Measurements from ENCODE around the gene ACTR1A. TPM values are rescaled to one million over a fixed set of nuclear protein-coding genes. Genes with fewer than 3 reads are reported as not detected.
A peak's percentile ranks its signal among the peaks of the same experiment; 100 is the strongest.

ACTR1A gene
- total RNA-seq, 2 experiments from 2014 or later, result 51.1 to 53.3 TPM

GRCh38 chr10:102479651-102480050, 22.9 kb downstream of the ACTR1A start:
- Mint-ChIP-seq H3K27ac (no peak overlapping the region), H3K27me3 (no peaks in the 10 kb centered on the region), H3K9me3 (ENCODE audit: low read depth) (no peaks in the 10 kb centered on the region), H3K4me3 (no peak overlapping the region), H3K36me3 (ENCODE audit: low read depth) (peaks cover 14% of the 10 kb centered on the region), H3K4me1 (peaks cover 16% of the 10 kb centered on the region)
- ATAC-seq (no peak), DNase-seq (no peak)
- POLR2A ChIA-PET, result interaction anchor here (0.6 to 1.3 kb wide), 3 partner anchors 25 to 1011 kb away, joined by 3 to 4 read pairs (median 3); no protein-coding TSS in a partner anchor
- CTCF ChIA-PET, result interaction anchor here (0.5 to 3.2 kb wide), 26 partner anchors 11 to 953 kb away, joined by 3 to 19 read pairs (median 4); partner anchors contain the start of genes C10orf95 and ELOVL3
- intact Hi-C loops (cut with DNase I, micrococcal nuclease), result loop anchor here (1.0 to 5.0 kb wide), 9 partner anchors 29 to 311 kb away; partner anchors contain the start of genes C10orf95 (in 1 of the 2) and FBXL15 (in 1 of the 2)

GRCh38 chr10:102476466-102477141, 25.9 kb downstream of the ACTR1A start:
- no peak overlapping the region for H3K4me3 Mint-ChIP-seq
- H3K27me3 Mint-ChIP-seq, result no peaks in the 10 kb centered on the region
- ATAC-seq (no peak), DNase-seq (peak; percentile 36)
- intact Hi-C loops (cut with DNase I, micrococcal nuclease), result loop anchor here in 1 of 2 experiments (5.0 kb wide), 1 partner anchor 54 kb away; the partner anchor contains the start of gene FBXL15
- CTCF ChIA-PET, result interaction anchor here (0.6 to 0.7 kb wide), 2 partner anchors 90 to 247 kb away, joined by 3 read pairs; no protein-coding TSS in a partner anchor
- POLR2A ChIA-PET, result interaction anchor here (0.7 kb wide), 1 partner anchor 301 kb away, joined by 3 read pairs; no protein-coding TSS in a partner anchor
- H3K9me3 Mint-ChIP-seq (ENCODE audit: low read depth), result no peaks in the 10 kb centered on the region
- peaks cover 11% of the 10 kb centered on the region for H3K36me3 Mint-ChIP-seq (ENCODE audit: low read depth)
- peaks cover 28% of the 10 kb centered on the region for H3K4me1 Mint-ChIP-seq
- peak overlapping the region; percentile 78 for H3K27ac Mint-ChIP-seq

GRCh38 chr10:102475451-102476040, 27.0 kb downstream of the ACTR1A start:
- Mint-ChIP-seq H3K27ac (peak overlapping the region; percentile 19), H3K9me3 (ENCODE audit: low read depth) (no peaks in the 10 kb centered on the region), H3K36me3 (ENCODE audit: low read depth) (peaks cover 11% of the 10 kb centered on the region), H3K27me3 (no peaks in the 10 kb centered on the region), H3K4me3 (no peak overlapping the region), H3K4me1 (peaks cover 28% of the 10 kb centered on the region)
- ChIA-PET POLR2A (no interaction called here), CTCF (interaction anchor here (0.5 to 1.9 kb wide), 2 partner anchors 306 to 1012 kb away, joined by 3 to 4 read pairs; no protein-coding TSS in a partner anchor)
- intact Hi-C loops (cut with DNase I, micrococcal nuclease), result loop anchor here in 1 of 2 experiments (5.0 kb wide), 1 partner anchor 53 kb away; the partner anchor contains the start of gene FBXL15
- no peak for ATAC-seq
- no peak for DNase-seq

DNA sequence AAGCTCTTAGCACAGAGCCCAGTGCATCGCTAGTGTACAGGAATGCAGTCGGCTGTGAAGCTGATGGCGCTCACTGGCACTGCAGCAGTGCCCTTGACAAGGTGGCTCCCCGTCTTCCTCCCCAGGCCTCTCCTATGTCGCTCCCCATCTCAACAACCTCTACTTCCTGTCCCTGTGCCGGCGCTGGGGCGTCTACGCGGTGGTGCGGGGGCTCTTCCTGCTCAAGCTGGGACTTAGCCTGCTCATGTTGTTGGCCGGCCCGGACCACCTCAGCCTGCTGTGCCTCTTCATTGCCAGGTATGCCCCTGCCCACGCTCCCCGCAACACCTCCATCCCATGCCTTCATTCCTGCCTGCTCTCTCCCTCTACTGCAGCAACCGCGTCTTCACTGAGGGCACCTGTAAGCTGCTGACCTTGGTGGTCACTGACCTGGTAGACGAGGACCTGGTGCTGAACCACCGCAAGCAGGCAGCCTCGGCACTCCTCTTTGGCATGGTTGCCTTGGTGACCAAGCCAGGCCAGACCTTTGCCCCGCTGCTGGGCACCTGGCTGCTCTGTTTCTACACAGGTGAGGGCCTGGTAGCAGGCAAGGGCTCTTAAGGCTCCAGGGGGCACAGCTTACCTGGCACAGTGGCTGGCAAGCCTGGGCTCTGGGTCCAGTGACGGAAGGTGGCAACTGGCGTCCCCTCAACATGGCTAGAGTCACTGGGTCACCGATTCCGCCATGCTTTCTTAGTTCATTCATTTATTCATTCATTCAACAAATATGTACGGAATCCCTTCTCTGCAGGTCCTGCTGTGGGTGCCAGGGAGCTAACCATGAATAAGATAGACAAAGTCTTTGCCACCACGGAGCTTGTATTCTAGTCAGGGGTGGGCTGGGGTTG, 28.8 kb downstream of the ACTR1A start:
- peak; percentile 33 for DNase-seq
- H3K4me3 Mint-ChIP-seq, result no peak overlapping the region

GRCh38 chr10:102470579-102471546, 31.6 kb downstream of the ACTR1A start:
- ATAC-seq (no peak), DNase-seq (no peak)
- Mint-ChIP-seq H3K27ac (no peak overlapping the region), H3K4me1 (peaks cover 15% of the 10 kb centered on the region), H3K4me3 (no peak overlapping the region), H3K9me3 (ENCODE audit: low read depth) (no peaks in the 10 kb centered on the region), H3K27me3 (no peaks in the 10 kb centered on the region), H3K36me3 (ENCODE audit: low read depth) (peaks cover 4% of the 10 kb centered on the region)
- CTCF ChIA-PET, result interaction anchor here (0.9 to 2.0 kb wide), 3 partner anchors 8 to 241 kb away, joined by 3 to 6 read pairs (median 3); no protein-coding TSS in a partner anchor
- POLR2A ChIA-PET, result no interaction called here
- intact Hi-C loops (cut with DNase I, micrococcal nuclease), result no loop called here

More for the DNA sequence above, 28.8 kb downstream of the ACTR1A start:
- H3K36me3 Mint-ChIP-seq (ENCODE audit: low read depth), result peaks cover 8% of the 10 kb centered on the region
- POLR2A ChIA-PET, result no interaction called here
- peak overlapping the region; percentile 59 for H3K27ac Mint-ChIP-seq
- peak; percentile 79 for ATAC-seq
- H3K27me3 Mint-ChIP-seq, result no peaks in the 10 kb centered on the region
- CTCF ChIA-PET, result interaction anchor here (0.6 to 1.9 kb wide), 9 partner anchors 21 to 369 kb away, joined by 3 to 4 read pairs (median 3); no protein-coding TSS in a partner anchor
- intact Hi-C loops (cut with DNase I, micrococcal nuclease), result no loop called here
- H3K9me3 Mint-ChIP-seq (ENCODE audit: low read depth), result no peaks in the 10 kb centered on the region
- H3K4me1 Mint-ChIP-seq, result peaks cover 21% of the 10 kb centered on the region

DNA sequence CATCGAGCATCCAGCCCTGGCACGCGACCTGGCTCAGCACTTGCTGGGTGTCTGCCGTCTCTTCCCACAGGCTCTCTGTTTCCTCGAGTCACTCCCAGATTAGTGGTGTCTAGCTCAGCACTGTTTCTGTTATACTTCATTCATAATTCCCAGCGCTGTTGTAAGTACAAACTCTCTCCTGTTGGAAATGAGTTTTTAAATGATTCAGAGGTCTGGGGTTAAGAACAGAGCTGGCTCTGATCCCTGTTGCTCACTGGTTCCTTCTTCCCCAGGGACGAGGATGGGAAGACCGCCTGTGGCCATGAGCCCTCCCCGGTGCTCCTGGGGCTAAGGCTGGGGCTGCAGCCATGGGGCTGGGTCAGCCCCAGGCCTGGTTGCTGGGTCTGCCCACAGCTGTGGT, 33.8 kb downstream of the ACTR1A start:
- intact Hi-C loops (cut with DNase I, micrococcal nuclease), result no loop called here
- DNase-seq (no peak), ATAC-seq (no peak)
- Mint-ChIP-seq H3K4me1 (peaks cover 14% of the 10 kb centered on the region), H3K4me3 (no peak overlapping the region), H3K36me3 (ENCODE audit: low read depth) (peaks cover 2% of the 10 kb centered on the region), H3K27ac (no peak overlapping the region), H3K9me3 (ENCODE audit: low read depth) (no peaks in the 10 kb centered on the region), H3K27me3 (no peaks in the 10 kb centered on the region)
- ChIA-PET POLR2A (interaction anchor here (1.1 kb wide), 1 partner anchor 17 kb away, joined by 3 read pairs; the partner anchor contains the start of gene C10orf95), CTCF (interaction anchor here (0.5 to 1.7 kb wide), 2 partner anchors 10 to 228 kb away, joined by 4 to 5 read pairs; no protein-coding TSS in a partner anchor)

GRCh38 chr10:102467971-102468438, 34.5 kb downstream of the ACTR1A start:
- ATAC-seq, result no peak
- Mint-ChIP-seq H3K9me3 (ENCODE audit: low read depth) (no peaks in the 10 kb centered on the region), H3K27ac (no peak overlapping the region), H3K4me1 (peaks cover 11% of the 10 kb centered on the region), H3K27me3 (no peaks in the 10 kb centered on the region), H3K4me3 (no peak overlapping the region), H3K36me3 (ENCODE audit: low read depth) (peaks cover 2% of the 10 kb centered on the region)
- ChIA-PET POLR2A (no interaction called here), CTCF (interaction anchor here (1.7 kb wide), 1 partner anchor 11 kb away, joined by 5 read pairs; no protein-coding TSS in a partner anchor)
- intact Hi-C loops (cut with DNase I, micrococcal nuclease), result no loop called here
- no peak for DNase-seq

GRCh38 chr10:102467318-102467717, 35.2 kb downstream of the ACTR1A start:
- intact Hi-C loops (cut with DNase I, micrococcal nuclease), result no loop called here
- H3K27me3 Mint-ChIP-seq, result no peaks in the 10 kb centered on the region
- no peak overlapping the region for H3K4me3 Mint-ChIP-seq
- ATAC-seq, result no peak
- ChIA-PET CTCF (interaction anchor here (1.0 kb wide), 1 partner anchor 32 kb away, joined by 5 read pairs; no protein-coding TSS in a partner anchor), POLR2A (no interaction called here)
- DNase-seq, result no peak
- no peak overlapping the region for H3K27ac Mint-ChIP-seq
- H3K4me1 Mint-ChIP-seq, result peaks cover 12% of the 10 kb centered on the region
- H3K36me3 Mint-ChIP-seq (ENCODE audit: low read depth), result peaks cover 2% of the 10 kb centered on the region
- no peaks in the 10 kb centered on the region for H3K9me3 Mint-ChIP-seq (ENCODE audit: low read depth)

DNA sequence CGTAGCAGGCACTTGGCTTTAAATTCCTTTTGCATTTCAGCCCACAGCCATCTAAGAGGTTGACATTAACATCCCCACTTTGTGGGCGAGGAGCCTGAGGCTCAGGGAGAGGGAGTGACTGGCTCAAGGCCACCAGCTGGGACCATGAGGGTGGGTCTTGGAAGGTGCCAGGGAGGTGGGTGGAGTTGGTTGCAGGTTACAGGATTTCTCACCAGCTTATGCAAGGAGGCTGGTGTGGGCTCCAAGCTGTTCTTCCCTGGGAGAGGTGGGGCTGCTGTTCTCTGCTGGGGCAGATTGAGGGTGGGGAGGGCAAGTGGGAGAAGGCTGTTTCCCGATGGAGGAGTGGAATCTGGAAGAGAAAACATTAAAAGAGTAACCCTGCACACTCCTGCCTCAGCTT, 37.0 kb downstream of the ACTR1A start:
- DNase-seq (no peak), ATAC-seq (no peak)
- ChIA-PET CTCF (interaction anchor here (0.6 to 0.9 kb wide), 3 partner anchors 29 to 292 kb away, joined by 3 read pairs; no protein-coding TSS in a partner anchor), POLR2A (no interaction called here)
- H3K4me1 Mint-ChIP-seq, result peaks cover 27% of the 10 kb centered on the region
- H3K4me3 Mint-ChIP-seq, result no peak overlapping the region
- no peaks in the 10 kb centered on the region for H3K9me3 Mint-ChIP-seq (ENCODE audit: low read depth)
- no peak overlapping the region for H3K27ac Mint-ChIP-seq
- intact Hi-C loops (cut with DNase I, micrococcal nuclease), result no loop called here
- no peaks in the 10 kb centered on the region for H3K27me3 Mint-ChIP-seq
- peaks cover 2% of the 10 kb centered on the region for H3K36me3 Mint-ChIP-seq (ENCODE audit: low read depth)

DNA sequence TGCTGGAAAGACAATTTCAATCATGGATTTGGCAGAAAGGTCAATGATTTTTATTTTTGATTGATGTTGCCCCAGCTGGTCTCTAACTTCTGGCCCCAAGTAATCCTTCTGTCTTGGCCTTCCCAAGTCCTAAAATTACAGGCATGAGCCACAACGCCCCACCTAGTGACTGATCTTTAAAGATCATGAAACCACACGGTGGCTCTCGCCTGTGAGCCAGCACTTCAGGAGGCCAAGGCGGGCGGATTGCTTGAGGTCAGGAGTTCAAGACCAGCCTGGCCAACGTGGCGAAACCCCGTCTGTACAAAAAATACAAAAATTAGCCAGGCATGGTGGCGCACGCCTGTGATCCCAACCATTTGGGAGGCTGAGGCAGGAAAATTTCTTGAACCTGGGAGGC, 38.5 kb downstream of the ACTR1A start:
- no peaks in the 10 kb centered on the region for H3K36me3 Mint-ChIP-seq (ENCODE audit: low read depth)
- no peak overlapping the region for H3K27ac Mint-ChIP-seq
- ChIA-PET CTCF (interaction anchor here (0.5 to 4.2 kb wide), 4 partner anchors 12 to 275 kb away, joined by 3 to 25 read pairs (median 4); partner anchors contain the start of gene C10orf95), POLR2A (no interaction called here)
- H3K9me3 Mint-ChIP-seq (ENCODE audit: low read depth), result no peaks in the 10 kb centered on the region
- no peak for DNase-seq
- ATAC-seq, result no peak
- no peaks in the 10 kb centered on the region for H3K27me3 Mint-ChIP-seq
- H3K4me1 Mint-ChIP-seq, result peaks cover 27% of the 10 kb centered on the region
- no peak overlapping the region for H3K4me3 Mint-ChIP-seq
- intact Hi-C loops (cut with DNase I, micrococcal nuclease), result loop anchor here in 1 of 2 experiments (5.0 kb wide), 1 partner anchor 248 kb away; the partner anchor contains the start of genes ARL3 and SFXN2
